Activated naive CD4-positive, alpha-beta T cell treated with anti-CD3 and anti-CD28 coated beads for 36 hours (primary cell): ENCODE measurements around the gene NR1D2. TPM values are rescaled to one million over a fixed set of nuclear protein-coding genes. Genes with fewer than 3 reads are reported as not detected.
"Not testable (repeated sequence)": the region's sequence is repeated elsewhere in the genome, so short reads cannot be mapped to it uniquely, and the experiment has no call there.

ENCODE experiments used
- CTCF ChIA-PET: fragments of 350-600 bp; sonication (Branson Sonifier 250); formaldehyde crosslinking; loops from one replicate; lab custom pipeline; 2021; ENCODE audit warnings: antibody characterized with exemption; lab: Charles Lee
- DNase-seq: peaks from one replicate; pipeline ENCODE4 v3.0.0-alpha.2; 2020
- H3K27ac Mint-ChIP-seq: one replicate; pipeline ENCODE4 v1.8.0; 2021; ENCODE audit warnings: mild to moderate bottlenecking, mixed read lengths
- H3K27me3 Mint-ChIP-seq: one replicate; pipeline ENCODE4 v1.8.0; 2021; ENCODE audit warnings: low read depth, mixed read lengths
- H3K36me3 Mint-ChIP-seq: one replicate; pipeline ENCODE4 v1.8.0; 2021; ENCODE audit warnings: low read depth, mixed read lengths
- H3K4me1 Mint-ChIP-seq: one replicate; pipeline ENCODE4 v1.8.0; 2021; ENCODE audit warnings: low read depth, mixed read lengths
- H3K4me3 Mint-ChIP-seq: one replicate; pipeline ENCODE4 v1.8.0; 2021; ENCODE audit warnings: mild to moderate bottlenecking, moderate library complexity, mixed read lengths
- H3K9me3 Mint-ChIP-seq: one replicate; pipeline ENCODE4 v1.8.0; 2021; ENCODE audit warnings: mixed read lengths
- intact Hi-C: fragments of 100-400 bp; cut with micrococcal nuclease; formaldehyde crosslinking; loops from one replicate; pipeline ENCODE4 v1.15.1; 2023
- total RNA-seq, 2 experiments: library from RNA; stranded (reverse); gene quantifications; one replicate each; pipeline ENCODE4 v1.2.3, GENCODE V29; 2021

The NR1D2 gene
- total RNA-seq, 2 experiments from 2014 or later = 6.0 to 7.0 TPM

GRCh38 chr3:23916886-23917678 is 28.0 kb upstream of the NR1D2 start, which contains the start of the genes NKIRAS1 and RPL15:
Gene NKIRAS1, minus strand, starts transcription at chr3:23916990. Its CDS starts 6,086 bp downstream, at chr3:23910904.
Gene RPL15, plus strand, starts transcription at chr3:23917132. Its CDS starts 728 bp downstream, at chr3:23917860.
- CTCF ChIA-PET = no interaction called here
- intact Hi-C loops = loop anchor here (1.0 to 10.0 kb wide), 6 partner anchors 28 to 714 kb away; partner anchors contain the start of genes NR1D2 and UBE2E2
- H3K27me3 Mint-ChIP-seq = no peaks in the 10 kb centered on the region

GRCh38 chr3:23917679-23918303 is 27.3 kb upstream of the NR1D2 start:
- CTCF ChIA-PET = interaction anchor here (1.2 kb wide), 1 partner anchor 110 kb away, joined by 3 read pairs; no protein-coding TSS in a partner anchor
- not testable (repeated sequence) for H3K27me3 Mint-ChIP-seq, H3K9me3 Mint-ChIP-seq
- Mint-ChIP-seq H3K27ac (peak overlapping the region; percentile 99), H3K36me3 (peaks cover 40% of the 10 kb centered on the region), H3K4me3 (peak overlapping the region; percentile 94), H3K4me1 (peaks cover 45% of the 10 kb centered on the region)
- intact Hi-C loops = loop anchor here (1.0 to 10.0 kb wide), 6 partner anchors 28 to 715 kb away; partner anchors contain the start of genes NR1D2 and UBE2E2
- DNase-seq = peak; percentile 79

More at GRCh38 chr3:23916886-23917678, 28.0 kb upstream of the NR1D2 start, which contains the start of the genes NKIRAS1 and RPL15:
- H3K9me3 Mint-ChIP-seq = no peaks in the 10 kb centered on the region
- peaks cover 47% of the 10 kb centered on the region for H3K4me1 Mint-ChIP-seq
- H3K36me3 Mint-ChIP-seq = peaks cover 40% of the 10 kb centered on the region
- DNase-seq = peak; percentile 97
- peak within 1 kb of the TSS; percentile 99 for H3K27ac Mint-ChIP-seq
- peak within 1 kb of the TSS; percentile 94 for H3K4me3 Mint-ChIP-seq

DNA sequence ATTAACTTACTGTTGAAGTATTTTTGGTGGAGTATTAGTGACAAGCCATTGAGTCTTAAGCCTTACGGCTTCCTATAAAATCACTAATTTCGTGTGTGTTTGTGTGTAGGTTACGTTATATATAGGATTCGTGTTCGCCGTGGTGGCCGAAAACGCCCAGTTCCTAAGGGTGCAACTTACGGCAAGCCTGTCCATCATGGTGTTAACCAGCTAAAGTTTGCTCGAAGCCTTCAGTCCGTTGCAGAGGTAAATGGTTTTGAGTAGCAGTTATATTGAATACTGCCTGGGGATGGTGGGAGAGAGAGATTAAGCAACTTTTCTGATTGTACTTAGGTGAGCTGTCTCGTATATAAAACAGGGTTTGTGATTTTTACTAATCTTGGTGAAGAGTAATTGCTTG is 26.8 kb upstream of the NR1D2 start:
- H3K9me3 Mint-ChIP-seq, H3K27me3 Mint-ChIP-seq, DNase-seq: not testable (repeated sequence)
- CTCF ChIA-PET = interaction anchor here (1.2 kb wide), 1 partner anchor 110 kb away, joined by 3 read pairs; no protein-coding TSS in a partner anchor
- peaks cover 45% of the 10 kb centered on the region for H3K4me1 Mint-ChIP-seq
- intact Hi-C loops = loop anchor here (5.0 to 10.0 kb wide), 2 partner anchors 86 to 236 kb away; no protein-coding TSS in a partner anchor
- peaks cover 40% of the 10 kb centered on the region for H3K36me3 Mint-ChIP-seq
- H3K27ac Mint-ChIP-seq = peak overlapping the region; percentile 99
- peak overlapping the region; percentile 94 for H3K4me3 Mint-ChIP-seq

GRCh38 chr3:23919628-23920027 is 25.5 kb upstream of the NR1D2 start:
- Mint-ChIP-seq H3K4me3 (peak overlapping the region; percentile 32), H3K9me3 (no peaks in the 10 kb centered on the region), H3K36me3 (peaks cover 40% of the 10 kb centered on the region), H3K27me3 (no peaks in the 10 kb centered on the region), H3K4me1 (peaks cover 38% of the 10 kb centered on the region), H3K27ac (peak overlapping the region; percentile 56)
- intact Hi-C loops = loop anchor here (5.0 to 10.0 kb wide), 2 partner anchors 87 to 235 kb away; no protein-coding TSS in a partner anchor
- CTCF ChIA-PET = no interaction called here
- DNase-seq = no peak

- DNase-seq = no peak
- H3K27me3 Mint-ChIP-seq = no peaks in the 10 kb centered on the region
- peaks cover 32% of the 10 kb centered on the region for H3K4me1 Mint-ChIP-seq
- peak overlapping the region; percentile 32 for H3K4me3 Mint-ChIP-seq
- CTCF ChIA-PET = no interaction called here
- peak overlapping the region; percentile 70 for H3K27ac Mint-ChIP-seq
- no peaks in the 10 kb centered on the region for H3K9me3 Mint-ChIP-seq
- intact Hi-C loops = no loop called here
- H3K36me3 Mint-ChIP-seq = peaks cover 40% of the 10 kb centered on the region
These were observed 24.9 kb upstream of the NR1D2 start for GRCh38 chr3:23920151-23920655.

DNA sequence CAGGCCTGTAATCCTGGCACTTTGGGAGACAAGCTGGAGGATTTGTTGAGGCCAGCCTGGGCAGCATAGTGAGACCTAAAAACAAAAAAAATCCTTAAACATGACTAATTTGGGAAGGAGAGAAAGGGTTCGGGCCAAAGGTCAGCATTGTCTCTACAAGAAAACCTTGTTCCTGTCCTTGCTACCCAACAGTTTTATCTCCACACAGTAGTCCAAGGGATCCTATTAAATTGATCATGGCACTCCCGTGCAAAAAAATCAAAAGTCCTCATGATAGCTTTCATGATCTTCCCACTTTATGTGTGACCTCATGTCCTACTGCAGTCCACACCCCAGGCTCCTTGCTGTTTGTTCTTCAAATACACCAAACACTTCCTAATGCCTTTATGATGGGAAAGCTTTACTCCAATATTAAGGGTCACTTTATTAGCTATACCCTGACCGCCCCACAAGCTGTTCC is 24.0 kb upstream of the NR1D2 start:
- DNase-seq = no peak
- intact Hi-C loops = no loop called here
- Mint-ChIP-seq H3K36me3 (peaks cover 40% of the 10 kb centered on the region), H3K9me3 (no peaks in the 10 kb centered on the region), H3K27ac (no peak overlapping the region), H3K4me3 (no peak overlapping the region), H3K27me3 (no peaks in the 10 kb centered on the region), H3K4me1 (peaks cover 25% of the 10 kb centered on the region)
- CTCF ChIA-PET = interaction anchor here (0.7 kb wide), 2 partner anchors 21 to 25 kb away, joined by 3 to 6 read pairs; no protein-coding TSS in a partner anchor

DNA sequence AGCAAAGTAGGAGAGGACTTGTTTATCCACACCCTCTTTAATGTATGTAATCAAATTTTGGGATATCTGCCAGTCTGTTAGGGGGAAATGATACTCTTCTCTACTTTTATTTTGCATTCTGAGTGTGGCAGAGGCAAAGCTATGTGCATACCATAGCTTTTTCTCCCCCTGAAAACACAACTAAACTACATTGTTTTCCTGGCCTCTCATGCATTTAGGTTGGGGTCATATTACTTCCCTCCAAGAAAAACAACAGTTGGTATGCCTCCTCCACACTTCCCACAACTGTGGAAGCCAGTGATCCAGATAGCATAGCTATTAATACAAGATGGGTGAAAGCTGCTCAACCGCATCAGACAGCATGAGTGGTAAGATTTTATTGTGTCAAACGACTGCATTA is 21.3 kb upstream of the NR1D2 start:
- Mint-ChIP-seq H3K9me3 (no peaks in the 10 kb centered on the region), H3K27me3 (no peaks in the 10 kb centered on the region), H3K4me1 (peaks cover 15% of the 10 kb centered on the region), H3K27ac (no peak overlapping the region), H3K36me3 (peaks cover 22% of the 10 kb centered on the region), H3K4me3 (no peak overlapping the region)
- CTCF ChIA-PET = interaction anchor here (1.1 to 1.7 kb wide), 2 partner anchors 26 to 35 kb away, joined by 3 to 4 read pairs; no protein-coding TSS in a partner anchor
- DNase-seq = no peak
- intact Hi-C loops = no loop called here

DNA sequence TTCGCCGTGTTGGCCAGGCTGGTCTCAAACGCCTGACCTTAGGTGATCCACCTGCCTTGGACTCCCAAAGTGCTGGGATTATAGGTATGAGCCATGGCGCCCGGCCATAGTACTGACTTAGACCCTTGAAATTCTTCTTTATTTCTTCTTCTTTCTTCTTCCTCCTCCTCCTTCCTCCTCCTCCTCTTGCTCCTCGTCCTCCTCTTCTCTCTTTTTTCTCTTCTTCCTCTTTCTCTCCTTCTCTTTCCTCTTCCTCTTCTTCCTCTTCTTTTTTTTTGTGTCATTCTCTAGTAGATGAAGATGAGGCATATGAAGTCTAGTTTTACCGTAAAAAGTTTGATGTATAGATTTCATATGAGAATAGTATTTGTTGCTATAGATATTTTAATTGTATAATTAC is 18.8 kb upstream of the NR1D2 start:
- intact Hi-C loops = no loop called here
- Mint-ChIP-seq H3K4me1 (no peaks in the 10 kb centered on the region), H3K27me3 (no peaks in the 10 kb centered on the region), H3K36me3 (peaks cover 2% of the 10 kb centered on the region), H3K9me3 (no peaks in the 10 kb centered on the region), H3K4me3 (no peak overlapping the region), H3K27ac (no peak overlapping the region)
- CTCF ChIA-PET = no interaction called here
- DNase-seq = no peak

DNA sequence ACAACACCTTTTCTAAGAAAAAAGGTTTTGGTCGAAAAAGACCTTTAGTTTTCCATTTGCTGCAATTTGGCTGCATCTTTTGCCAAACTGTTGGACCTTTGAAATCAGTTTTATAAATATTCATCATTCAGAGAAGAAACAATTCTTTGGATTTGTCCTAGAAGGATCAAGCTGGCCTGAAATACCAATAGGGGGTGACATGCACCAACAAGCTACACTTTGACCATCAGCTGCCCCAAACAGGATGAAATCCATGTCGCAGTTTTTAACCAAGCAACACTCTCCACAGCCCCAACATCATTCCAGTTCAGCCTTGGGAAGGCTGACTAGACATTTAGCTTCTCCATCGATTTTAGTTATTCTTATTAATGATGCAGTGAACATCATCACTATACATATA is 18.4 kb upstream of the NR1D2 start:
- Mint-ChIP-seq H3K4me3 (no peak overlapping the region), H3K27me3 (no peaks in the 10 kb centered on the region), H3K9me3 (no peaks in the 10 kb centered on the region), H3K4me1 (no peaks in the 10 kb centered on the region), H3K36me3 (no peaks in the 10 kb centered on the region), H3K27ac (no peak overlapping the region)
- intact Hi-C loops = no loop called here
- CTCF ChIA-PET = no interaction called here
- DNase-seq = no peak

DNA sequence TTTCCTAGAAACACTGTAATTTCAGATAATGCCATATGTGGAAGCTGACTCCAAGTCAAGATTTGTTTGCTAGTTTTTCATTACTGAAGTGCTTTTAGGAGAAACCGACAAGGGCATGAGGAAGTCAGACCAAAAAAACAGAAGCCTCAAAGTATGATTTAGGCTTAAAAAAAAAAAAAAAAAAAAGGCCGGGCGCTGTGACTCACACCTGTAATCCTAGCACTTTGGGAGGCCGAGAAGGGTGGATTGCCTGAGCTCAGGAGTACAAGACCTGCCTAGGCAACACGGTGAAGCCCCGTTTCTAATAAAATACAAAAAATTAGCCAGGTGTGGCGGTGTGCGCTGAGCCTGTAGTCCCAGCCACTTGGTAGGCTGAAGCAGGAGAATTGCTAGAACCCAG is 16.6 kb upstream of the NR1D2 start:
- Mint-ChIP-seq H3K27ac (no peak overlapping the region), H3K9me3 (no peaks in the 10 kb centered on the region), H3K36me3 (no peaks in the 10 kb centered on the region), H3K27me3 (no peaks in the 10 kb centered on the region), H3K4me3 (no peak overlapping the region), H3K4me1 (no peaks in the 10 kb centered on the region)
- CTCF ChIA-PET = interaction anchor here (0.6 kb wide), 1 partner anchor 40 kb away, joined by 3 read pairs; no protein-coding TSS in a partner anchor
- intact Hi-C loops = no loop called here
- no peak for DNase-seq

DNA sequence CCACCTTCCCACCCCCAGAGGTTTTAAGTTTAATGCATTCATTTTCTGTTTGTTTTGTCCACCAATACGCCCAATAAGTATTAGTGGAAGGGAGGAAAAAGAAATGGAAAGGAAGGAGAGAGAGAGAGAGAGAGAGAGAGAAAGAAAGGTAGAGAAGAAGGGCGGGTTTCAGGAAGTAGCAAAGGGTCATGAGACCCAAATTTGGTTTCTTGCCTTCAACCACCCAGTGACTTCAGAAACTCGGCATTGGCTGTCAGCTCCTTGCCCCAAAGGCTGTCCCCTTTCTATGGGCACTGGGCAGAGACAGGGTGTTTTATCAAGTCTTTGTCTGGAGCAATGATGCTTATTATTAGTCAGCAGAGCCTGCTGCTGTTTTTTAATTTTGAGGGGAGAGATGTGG is 13.5 kb upstream of the NR1D2 start:
- no peak overlapping the region for H3K27ac Mint-ChIP-seq
- H3K4me3 Mint-ChIP-seq = no peak overlapping the region
- intact Hi-C loops = no loop called here
- H3K4me1 Mint-ChIP-seq = no peaks in the 10 kb centered on the region
- H3K9me3 Mint-ChIP-seq = no peaks in the 10 kb centered on the region
- H3K27me3 Mint-ChIP-seq = no peaks in the 10 kb centered on the region
- no peak for DNase-seq
- CTCF ChIA-PET = no interaction called here
- H3K36me3 Mint-ChIP-seq = no peaks in the 10 kb centered on the region

GRCh38 chr3:23932571-23932970 is 12.5 kb upstream of the NR1D2 start:
- no peaks in the 10 kb centered on the region for H3K36me3 Mint-ChIP-seq
- intact Hi-C loops = no loop called here
- DNase-seq = no peak
- no peaks in the 10 kb centered on the region for H3K4me1 Mint-ChIP-seq
- no peak overlapping the region for H3K4me3 Mint-ChIP-seq
- H3K27me3 Mint-ChIP-seq = no peaks in the 10 kb centered on the region
- CTCF ChIA-PET = no interaction called here
- H3K27ac Mint-ChIP-seq = no peak overlapping the region
- no peaks in the 10 kb centered on the region for H3K9me3 Mint-ChIP-seq
